Transverse colon (tissue), 4 donors: ENCODE measurements around the gene MTRF1. TPM values are rescaled to one million over a fixed set of nuclear protein-coding genes. Genes with fewer than 3 reads are reported as not detected.

Experiments used
- DNase-seq: peaks from one replicate; pipeline ENCODE4 v3.0.0-alpha.2; 2019
- H3K27ac ChIP-seq, 4 donors: fragments of 200-600 bp; sonication (generic); 2 replicates each; pipeline ENCODE4 v1.5.1; 2016 to 2018; ENCODE audit warnings: inconsistent platforms in 4 of 4
- H3K27me3 ChIP-seq: fragments of 200-600 bp; sonication (generic); 2 replicates; pipeline ENCODE4 v1.5.1; 2017; ENCODE audit warnings: inconsistent platforms
- H3K36me3 ChIP-seq, 4 donors: fragments of 200-600 bp; sonication (generic); 2 replicates each; pipeline ENCODE4 v1.5.1; 2017 to 2019; ENCODE audit warnings: inconsistent platforms in 4 of 4
- H3K4me1 ChIP-seq, 4 donors: fragments of 200-600 bp; sonication (generic); 2 replicates each; pipeline ENCODE4 v1.5.1; 2017 to 2020; ENCODE audit warnings: inconsistent platforms in 4 of 4
- H3K4me3 ChIP-seq, 4 donors: fragments of 200-600 bp; sonication (generic); 1 replicate in 1 of 4; 2 replicates in 3 of 4; pipeline versions ENCODE4 v1.5.1 to v1.6.1; 2017 to 2019; ENCODE audit warnings: inconsistent platforms in 4 of 4
- H3K9me3 ChIP-seq, 2 donors: fragments of 200-600 bp; sonication (generic); 2 replicates each; pipeline ENCODE4 v1.5.1; 2017 to 2019; ENCODE audit warnings: inconsistent platforms in 2 of 2
- EP300 ChIP-seq: sonication (generic); formaldehyde crosslinking; IDR thresholded peaks from one replicate; pipeline ENCODE4 v1.6.1; 2017; ENCODE audit warnings: antibody characterized with exemption, low read depth
- POLR2A ChIP-seq: fragments of 450-650 bp; IDR thresholded peaks from one replicate; pipeline ENCODE4 v1.6.1; 2016; ENCODE audit warnings: antibody characterized with exemption, mild to moderate bottlenecking, moderate library complexity
- POLR2AphosphoS5 ChIP-seq, 3 donors: sonication (generic); formaldehyde crosslinking; IDR thresholded peaks; one replicate each; pipeline ENCODE4 v1.6.1; 2016; ENCODE audit warnings: antibody characterized with exemption in 3 of 3
- WGBS, 2 donors: methylation state at CpG; one replicate each; pipeline ENCODE4 v1.1.5; 2018; ENCODE audit warnings: low coverage in 1 of 2; 5-methylcytosine and 5-hydroxymethylcytosine counted together
- in situ Hi-C, 4 donors: fragments of 200-750 bp; cut with MboI; loops; one replicate each; pipeline versions ENCODE4 v1.15.0 to v1.15.1; 2017; ENCODE audit warnings: low sequenced_read_pairs in 3 of 4, low pct_ligation_motif_present in 1 of 4, low pct_unique_long_range_greater_than_20kb in 1 of 4
- intact Hi-C: fragments of 100-400 bp; cut with DNase I; formaldehyde crosslinking; loops from one replicate; pipeline ENCODE4 v1.15.1; 2023; ENCODE audit warnings: low total_unique reads
- total RNA-seq, 4 donors: library from RNA; depleted of rRNA; stranded (reverse); fragments of >200 nt; gene quantifications; one replicate each; pipeline ENCODE4 v1.1.0, GENCODE V29; 2016
- TF ChIP-seq, protein P1 (sequence below), 5 experiments: fragments of 200-600 bp in 3 of 5; fragments of 450-650 bp in 2 of 5; sonication (generic) in 3 of 5; IDR thresholded peaks; 1 replicate in 2 of 5; 2 replicates in 3 of 5; pipeline ENCODE4 v1.5.1; 2016 to 2017; ENCODE audit warnings: antibody characterized with exemption in 5 of 5, inconsistent platforms in 3 of 5, mild to moderate bottlenecking in 2 of 5, moderate library complexity in 1 of 5

The MTRF1 gene, protein sequence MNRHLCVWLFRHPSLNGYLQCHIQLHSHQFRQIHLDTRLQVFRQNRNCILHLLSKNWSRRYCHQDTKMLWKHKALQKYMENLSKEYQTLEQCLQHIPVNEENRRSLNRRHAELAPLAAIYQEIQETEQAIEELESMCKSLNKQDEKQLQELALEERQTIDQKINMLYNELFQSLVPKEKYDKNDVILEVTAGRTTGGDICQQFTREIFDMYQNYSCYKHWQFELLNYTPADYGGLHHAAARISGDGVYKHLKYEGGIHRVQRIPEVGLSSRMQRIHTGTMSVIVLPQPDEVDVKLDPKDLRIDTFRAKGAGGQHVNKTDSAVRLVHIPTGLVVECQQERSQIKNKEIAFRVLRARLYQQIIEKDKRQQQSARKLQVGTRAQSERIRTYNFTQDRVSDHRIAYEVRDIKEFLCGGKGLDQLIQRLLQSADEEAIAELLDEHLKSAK
- 10 to 100 TPM in 3 of 4 donors, 1 to 10 TPM in 1; 7.2 to 19.7 (median 12.7) TPM for total RNA-seq

- DNase-seq = peak; percentile 81
- peak within 1 kb of the TSS; percentile 54 to 67 (median 58) for H3K4me3 ChIP-seq
- H3K27me3 ChIP-seq = no peaks in the 10 kb centered on the region
- H3K4me1 ChIP-seq = peaks cover 4 to 11% (median 6%) of the 10 kb centered on the region in 4 donors
- TF ChIP-seq POLR2A (peak; percentile 49), POLR2AphosphoS5 (IDR thresholded peaks at IDR 0.05) (peak in 2 of 3 donors; percentile 53 to 72), EP300 (no peak)
- TF ChIP-seq, protein P1, sequence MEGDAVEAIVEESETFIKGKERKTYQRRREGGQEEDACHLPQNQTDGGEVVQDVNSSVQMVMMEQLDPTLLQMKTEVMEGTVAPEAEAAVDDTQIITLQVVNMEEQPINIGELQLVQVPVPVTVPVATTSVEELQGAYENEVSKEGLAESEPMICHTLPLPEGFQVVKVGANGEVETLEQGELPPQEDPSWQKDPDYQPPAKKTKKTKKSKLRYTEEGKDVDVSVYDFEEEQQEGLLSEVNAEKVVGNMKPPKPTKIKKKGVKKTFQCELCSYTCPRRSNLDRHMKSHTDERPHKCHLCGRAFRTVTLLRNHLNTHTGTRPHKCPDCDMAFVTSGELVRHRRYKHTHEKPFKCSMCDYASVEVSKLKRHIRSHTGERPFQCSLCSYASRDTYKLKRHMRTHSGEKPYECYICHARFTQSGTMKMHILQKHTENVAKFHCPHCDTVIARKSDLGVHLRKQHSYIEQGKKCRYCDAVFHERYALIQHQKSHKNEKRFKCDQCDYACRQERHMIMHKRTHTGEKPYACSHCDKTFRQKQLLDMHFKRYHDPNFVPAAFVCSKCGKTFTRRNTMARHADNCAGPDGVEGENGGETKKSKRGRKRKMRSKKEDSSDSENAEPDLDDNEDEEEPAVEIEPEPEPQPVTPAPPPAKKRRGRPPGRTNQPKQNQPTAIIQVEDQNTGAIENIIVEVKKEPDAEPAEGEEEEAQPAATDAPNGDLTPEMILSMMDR (IDR thresholded peaks at IDR 0.05) = no peak
- intact Hi-C loops = loop anchor here (10.0 kb wide), 1 partner anchor 1859 kb away; no protein-coding TSS in a partner anchor
- peaks cover 0 to 14% (median 0%) of the 10 kb centered on the region in 4 donors for H3K36me3 ChIP-seq
- in situ Hi-C loops = no loop called here
- peaks cover 2 to 4% of the 10 kb centered on the region in 2 donors for H3K9me3 ChIP-seq
- peak within 1 kb of the TSS; percentile 76 to 87 (median 84) for H3K27ac ChIP-seq
- 0% methylated on average over 3 to 32 of the region's 32 CpGs for WGBS, 2 donors
Measured at GRCh38 chr13:41263261-41263971, at the start of gene MTRF1. Gene MTRF1, minus strand, starts transcription at chr13:41263576. Its CDS starts 2,669 bp downstream, at chr13:41260907.

DNA sequence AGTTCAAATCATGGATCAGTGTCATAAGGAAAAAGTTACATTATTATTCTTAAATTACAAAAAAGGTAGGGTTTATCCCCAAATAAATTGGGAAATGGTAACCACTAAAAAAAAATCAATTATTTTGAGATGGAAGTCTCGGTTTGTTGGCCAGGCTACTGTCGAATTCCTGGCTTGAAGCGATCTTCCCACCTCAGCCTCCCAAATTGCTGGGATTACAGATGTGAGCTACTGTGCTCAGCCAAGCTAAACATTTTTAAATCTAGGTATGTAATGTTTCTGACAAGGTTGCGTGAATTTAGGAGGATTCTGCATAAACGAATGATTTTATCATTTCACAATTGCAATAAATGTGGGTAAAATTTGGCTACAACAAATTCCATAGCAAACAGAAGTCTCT, 49.7 kb upstream of the MTRF1 start:
- H3K27ac ChIP-seq = peak overlapping the region in 1 of 4 donors; percentile 92
- H3K4me3 ChIP-seq = peak overlapping the region in 1 of 4 donors; percentile 83
- H3K36me3 ChIP-seq = no peaks in the 10 kb centered on the region
- in situ Hi-C loops (no loop called here), intact Hi-C loops (no loop called here)
- H3K9me3 ChIP-seq = no peaks in the 10 kb centered on the region
- TF ChIP-seq POLR2AphosphoS5 (IDR thresholded peaks at IDR 0.05) = no peak
- no peak for TF ChIP-seq POLR2A
- no peak for TF ChIP-seq EP300
- TF ChIP-seq, protein P1 (IDR thresholded peaks at IDR 0.05) = no peak
- 60 to 63% methylated on average over 2 to 5 of the region's 5 CpGs for WGBS, 2 donors
- H3K4me1 ChIP-seq = peaks cover 0 to 33% (median 11%) of the 10 kb centered on the region in 4 donors
- no peak for DNase-seq
- H3K27me3 ChIP-seq = no peaks in the 10 kb centered on the region

DNA sequence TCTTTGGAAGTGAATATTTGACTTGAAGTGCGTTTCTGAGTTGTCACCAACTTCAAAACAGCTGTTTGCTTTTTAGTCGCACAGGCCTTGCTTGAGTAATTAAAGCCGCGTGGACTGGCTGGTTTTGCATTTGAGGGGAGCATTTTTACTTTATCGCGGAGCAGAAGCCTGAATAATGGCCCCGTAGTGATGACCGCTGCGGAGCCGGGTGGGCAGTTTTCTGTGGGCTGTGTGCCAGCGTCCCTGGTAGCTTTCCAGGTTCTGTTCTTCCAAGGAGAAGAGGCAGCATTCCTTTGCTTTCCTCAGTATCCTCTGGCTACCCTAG, 48.8 kb upstream of the MTRF1 start:
- intact Hi-C loops = no loop called here
- TF ChIP-seq, protein P1 (IDR thresholded peaks at IDR 0.05) = no peak
- TF ChIP-seq POLR2AphosphoS5 (IDR thresholded peaks at IDR 0.05) = no peak
- no peak for TF ChIP-seq EP300
- no peak for TF ChIP-seq POLR2A
- no peaks in the 10 kb centered on the region for H3K9me3 ChIP-seq
- peak overlapping the region; percentile 40 to 92 (median 85) for H3K4me3 ChIP-seq
- in situ Hi-C loops = no loop called here
- peaks cover 0 to 33% (median 11%) of the 10 kb centered on the region in 4 donors for H3K4me1 ChIP-seq
- peak; percentile 47 for DNase-seq
- 1 to 3% methylated on average over 8 to 11 of the region's 11 CpGs for WGBS, 2 donors
- no peaks in the 10 kb centered on the region for H3K27me3 ChIP-seq
- no peaks in the 10 kb centered on the region for H3K36me3 ChIP-seq
- H3K27ac ChIP-seq = peak overlapping the region; percentile 92 to 97 (median 94)
